Osteocyte (in vitro differentiated cells): Measurements from ENCODE around the gene CEP85L. TPM values are rescaled to one million over a fixed set of nuclear protein-coding genes. Genes with fewer than 3 reads are reported as not detected.

Experiments
- DNase-seq: peaks from one replicate; pipeline ENCODE4 v3.0.0; 2021; ENCODE audit warnings: mixed read lengths; ENCODE audit not compliant: unreplicated experiment; ENCODE audit errors: extremely low spot score
- H3K27ac Mint-ChIP-seq: one replicate; pipeline ENCODE4 v1.8.0; 2021; ENCODE audit warnings: mild to moderate bottlenecking, mixed read lengths; ENCODE audit not compliant: unreplicated experiment
- H3K27me3 Mint-ChIP-seq: one replicate; pipeline ENCODE4 v1.8.0; 2021; ENCODE audit warnings: mixed read lengths; ENCODE audit not compliant: unreplicated experiment
- H3K36me3 Mint-ChIP-seq: one replicate; pipeline ENCODE4 v1.8.0; 2021; ENCODE audit warnings: mixed read lengths; ENCODE audit not compliant: unreplicated experiment
- H3K4me1 Mint-ChIP-seq: one replicate; pipeline ENCODE4 v1.8.0; 2021; ENCODE audit warnings: mixed read lengths; ENCODE audit not compliant: unreplicated experiment
- H3K4me3 Mint-ChIP-seq: one replicate; pipeline ENCODE4 v1.8.0; 2021; ENCODE audit warnings: mild to moderate bottlenecking, moderate library complexity, mixed read lengths; ENCODE audit not compliant: unreplicated experiment
- H3K9me3 Mint-ChIP-seq: one replicate; pipeline ENCODE4 v1.8.0; 2021; ENCODE audit warnings: mixed read lengths; ENCODE audit not compliant: unreplicated experiment
- total RNA-seq: library from RNA; stranded (reverse); gene quantifications from 2 replicates; pipeline ENCODE4 v1.2.1, GENCODE V29; 2021
- TF ChIP-seq, protein P1 (sequence below): fragments of 200-600 bp; sonication (generic); IDR thresholded peaks from 2 replicates; pipeline ENCODE4 v1.5.0; 2021; ENCODE audit warnings: antibody characterized with exemption, mild to moderate bottlenecking, moderate library complexity

Gene CEP85L
- total RNA-seq, 1 donor from 2014 or later = 10.4 TPM

DNA sequence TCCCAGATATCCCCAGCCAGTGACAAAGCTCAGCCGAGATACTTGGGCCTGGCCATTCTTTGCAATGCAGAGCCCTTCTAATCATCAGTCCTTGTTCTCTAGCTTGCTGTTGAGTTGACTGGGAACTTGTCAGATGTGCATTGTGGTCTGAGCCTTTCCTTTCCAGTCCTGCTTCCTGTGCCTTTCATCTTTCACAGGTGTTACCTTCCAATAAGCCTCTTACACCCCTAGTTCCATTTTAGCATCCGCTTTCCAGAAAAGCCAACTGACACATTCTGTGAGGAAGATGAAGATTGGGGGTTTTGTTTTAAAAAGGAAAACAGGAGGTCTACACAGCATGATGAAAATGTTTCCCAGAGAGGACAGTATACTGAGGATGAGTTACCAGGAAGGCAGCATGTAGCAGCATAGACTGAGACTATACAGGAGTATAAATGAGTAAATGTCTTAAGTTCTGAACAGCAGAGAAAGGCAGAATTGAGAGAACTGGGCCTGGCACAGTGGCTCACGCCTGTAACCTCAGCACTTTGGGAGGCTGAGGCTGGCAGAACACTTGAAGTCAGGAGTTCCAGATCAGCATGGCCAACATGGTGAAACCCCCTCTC lies 5.6 kb upstream of the CEP85L start:
- Mint-ChIP-seq H3K4me1 (peaks cover 8% of the 10 kb centered on the region), H3K27me3 (peaks cover 6% of the 10 kb centered on the region), H3K4me3 (no peak overlapping the region), H3K36me3 (no peaks in the 10 kb centered on the region), H3K9me3 (no peaks in the 10 kb centered on the region), H3K27ac (no peak overlapping the region)
- DNase-seq = no peak
- TF ChIP-seq, protein P1, sequence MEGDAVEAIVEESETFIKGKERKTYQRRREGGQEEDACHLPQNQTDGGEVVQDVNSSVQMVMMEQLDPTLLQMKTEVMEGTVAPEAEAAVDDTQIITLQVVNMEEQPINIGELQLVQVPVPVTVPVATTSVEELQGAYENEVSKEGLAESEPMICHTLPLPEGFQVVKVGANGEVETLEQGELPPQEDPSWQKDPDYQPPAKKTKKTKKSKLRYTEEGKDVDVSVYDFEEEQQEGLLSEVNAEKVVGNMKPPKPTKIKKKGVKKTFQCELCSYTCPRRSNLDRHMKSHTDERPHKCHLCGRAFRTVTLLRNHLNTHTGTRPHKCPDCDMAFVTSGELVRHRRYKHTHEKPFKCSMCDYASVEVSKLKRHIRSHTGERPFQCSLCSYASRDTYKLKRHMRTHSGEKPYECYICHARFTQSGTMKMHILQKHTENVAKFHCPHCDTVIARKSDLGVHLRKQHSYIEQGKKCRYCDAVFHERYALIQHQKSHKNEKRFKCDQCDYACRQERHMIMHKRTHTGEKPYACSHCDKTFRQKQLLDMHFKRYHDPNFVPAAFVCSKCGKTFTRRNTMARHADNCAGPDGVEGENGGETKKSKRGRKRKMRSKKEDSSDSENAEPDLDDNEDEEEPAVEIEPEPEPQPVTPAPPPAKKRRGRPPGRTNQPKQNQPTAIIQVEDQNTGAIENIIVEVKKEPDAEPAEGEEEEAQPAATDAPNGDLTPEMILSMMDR = no peak

DNA sequence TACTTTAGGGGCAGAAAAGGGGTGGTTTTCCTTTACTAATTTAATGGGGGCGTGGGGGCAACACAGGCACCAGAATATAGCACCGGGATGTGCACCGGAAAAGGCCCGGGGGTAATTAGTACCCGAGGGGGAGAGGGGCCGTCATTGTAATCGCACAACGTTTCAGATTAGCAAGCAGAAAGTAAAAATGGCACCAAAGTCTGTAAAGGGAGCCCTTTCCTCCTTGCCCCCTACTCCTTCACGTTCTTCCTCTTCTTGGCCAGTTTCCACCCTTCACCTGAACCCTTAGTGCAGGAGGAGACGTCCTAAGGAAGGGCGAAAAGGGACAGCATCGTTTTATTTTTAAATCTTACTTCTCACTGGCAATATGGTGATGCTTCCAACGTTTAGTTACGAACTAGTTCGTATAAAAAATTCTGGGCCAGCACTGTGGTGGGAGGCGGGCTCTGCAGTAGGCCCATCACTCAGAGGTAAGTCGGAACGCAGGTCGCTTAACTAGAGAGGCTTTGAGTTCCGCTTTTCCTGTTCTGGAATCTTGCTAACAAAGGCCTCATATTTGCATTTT lies 742 bp upstream of the CEP85L start:
- Mint-ChIP-seq H3K9me3 (no peaks in the 10 kb centered on the region), H3K4me3 (peak overlapping the region; percentile 84), H3K36me3 (no peaks in the 10 kb centered on the region), H3K27me3 (peaks cover 6% of the 10 kb centered on the region), H3K4me1 (peaks cover 18% of the 10 kb centered on the region), H3K27ac (peak overlapping the region; percentile 83)
- DNase-seq = no peak
- TF ChIP-seq, protein P1 = no peak

DNA sequence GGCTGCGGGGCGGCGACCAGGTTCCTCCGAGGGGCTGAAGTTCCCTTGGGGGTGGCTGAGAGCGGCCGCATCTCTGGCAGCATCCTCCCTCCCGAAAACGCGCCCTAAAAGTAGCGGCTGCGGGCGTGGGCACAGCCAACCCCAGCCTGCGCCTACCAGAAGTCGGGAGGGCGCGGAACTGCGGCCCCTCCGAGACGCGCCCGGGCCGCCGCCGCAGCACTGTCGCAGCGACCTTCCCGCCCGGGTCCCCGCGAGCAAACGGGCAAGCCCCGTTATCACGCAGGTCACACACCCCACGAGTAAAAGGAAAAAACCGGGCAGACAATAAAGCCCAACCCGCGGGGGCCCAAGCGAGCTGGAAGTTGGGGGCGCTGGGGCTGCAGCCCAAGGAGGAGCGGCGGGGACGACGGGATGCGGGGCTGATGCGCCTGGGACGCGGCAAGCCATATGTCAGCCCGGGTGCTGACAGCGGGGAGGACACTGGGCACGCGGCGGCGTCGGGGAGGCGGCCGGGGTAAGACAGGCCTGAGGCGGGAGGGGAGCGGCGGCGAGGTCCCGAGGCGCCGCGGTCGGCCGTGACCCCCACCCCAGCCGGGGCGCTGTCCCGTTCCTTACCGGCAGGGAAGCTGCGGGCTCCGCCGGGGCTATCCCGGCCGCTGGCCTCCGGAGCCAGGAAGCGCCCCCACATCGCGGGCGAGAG lies 659 bp downstream of the CEP85L start:
- Mint-ChIP-seq H3K4me3 (peak overlapping the region; percentile 82), H3K36me3 (no peaks in the 10 kb centered on the region), H3K27ac (peak overlapping the region; percentile 72), H3K27me3 (peaks cover 4% of the 10 kb centered on the region), H3K9me3 (no peaks in the 10 kb centered on the region), H3K4me1 (peaks cover 18% of the 10 kb centered on the region)
- no peak for DNase-seq
- TF ChIP-seq, protein P1 = no peak

DNA sequence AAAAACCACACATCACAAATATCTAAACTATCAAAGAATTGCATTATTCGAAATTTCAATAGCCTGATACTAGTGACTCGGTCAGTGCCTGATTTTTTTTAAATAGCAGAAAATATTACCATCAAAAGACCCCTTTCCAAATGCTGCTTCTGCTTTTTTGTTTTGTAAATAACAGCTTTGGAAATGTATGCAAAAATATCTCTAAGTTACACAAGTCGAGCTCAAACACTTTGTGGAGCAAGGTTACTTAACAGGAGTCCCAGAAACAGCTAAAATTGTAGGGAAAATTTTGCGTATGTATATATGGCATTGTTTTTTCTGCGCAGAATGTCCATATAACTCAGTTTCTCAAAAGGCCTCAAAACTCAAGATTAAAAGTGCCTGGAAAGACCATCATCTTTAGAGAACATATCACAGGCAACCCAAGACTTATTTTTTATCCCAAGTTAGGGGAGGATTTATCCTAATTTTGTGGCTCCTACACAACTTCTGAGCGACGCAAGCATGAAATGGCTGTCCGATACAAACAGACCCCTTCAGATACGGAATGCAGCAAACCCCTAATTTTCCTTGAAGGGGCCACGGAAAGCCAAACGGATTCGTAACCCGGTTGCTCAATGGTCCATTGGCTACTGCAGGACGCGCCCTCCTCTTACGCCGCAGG lies 1.3 kb downstream of the CEP85L start:
- Mint-ChIP-seq H3K27me3 (peaks cover 4% of the 10 kb centered on the region), H3K4me3 (peak overlapping the region; percentile 82), H3K4me1 (peaks cover 18% of the 10 kb centered on the region), H3K36me3 (no peaks in the 10 kb centered on the region), H3K9me3 (no peaks in the 10 kb centered on the region), H3K27ac (peak overlapping the region; percentile 71)
- DNase-seq = no peak
- TF ChIP-seq, protein P1 = no peak
